ENCODE measurements around the gene CST11.

DNA sequence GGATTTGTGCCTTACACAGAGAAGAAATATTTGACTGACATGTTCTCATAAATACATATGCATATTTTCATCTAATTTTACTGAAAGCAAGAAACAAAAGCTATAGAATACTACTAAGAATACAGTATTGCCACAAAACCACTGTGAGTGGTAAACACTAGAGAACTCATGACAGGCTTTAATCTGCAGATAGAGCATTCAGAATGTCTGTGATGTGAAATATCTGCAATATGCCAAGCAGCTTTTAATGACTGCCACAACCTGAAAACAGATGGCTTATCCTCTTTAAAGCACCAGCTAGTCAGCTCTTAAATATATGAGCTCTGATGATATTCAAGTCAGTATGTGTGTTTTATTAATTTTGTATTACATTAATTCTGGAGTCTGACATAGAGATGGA, 34.8 kb downstream of the CST11 start:
- TF ChIP-seq, protein P1, sequence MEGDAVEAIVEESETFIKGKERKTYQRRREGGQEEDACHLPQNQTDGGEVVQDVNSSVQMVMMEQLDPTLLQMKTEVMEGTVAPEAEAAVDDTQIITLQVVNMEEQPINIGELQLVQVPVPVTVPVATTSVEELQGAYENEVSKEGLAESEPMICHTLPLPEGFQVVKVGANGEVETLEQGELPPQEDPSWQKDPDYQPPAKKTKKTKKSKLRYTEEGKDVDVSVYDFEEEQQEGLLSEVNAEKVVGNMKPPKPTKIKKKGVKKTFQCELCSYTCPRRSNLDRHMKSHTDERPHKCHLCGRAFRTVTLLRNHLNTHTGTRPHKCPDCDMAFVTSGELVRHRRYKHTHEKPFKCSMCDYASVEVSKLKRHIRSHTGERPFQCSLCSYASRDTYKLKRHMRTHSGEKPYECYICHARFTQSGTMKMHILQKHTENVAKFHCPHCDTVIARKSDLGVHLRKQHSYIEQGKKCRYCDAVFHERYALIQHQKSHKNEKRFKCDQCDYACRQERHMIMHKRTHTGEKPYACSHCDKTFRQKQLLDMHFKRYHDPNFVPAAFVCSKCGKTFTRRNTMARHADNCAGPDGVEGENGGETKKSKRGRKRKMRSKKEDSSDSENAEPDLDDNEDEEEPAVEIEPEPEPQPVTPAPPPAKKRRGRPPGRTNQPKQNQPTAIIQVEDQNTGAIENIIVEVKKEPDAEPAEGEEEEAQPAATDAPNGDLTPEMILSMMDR (conservative IDR thresholded peaks at IDR 0.05; ENCODE audit: low read length) = no peak
- no peak for TF ChIP-seq EZH2phosphoT487 (IDR thresholded peaks at IDR 0.05; ENCODE audit: borderline replicate concordance)
